Astrocyte (in vitro differentiated cells and primary cell): ENCODE measurements around the gene PTPRCAP.

Experiments
- EZH2 ChIP-seq: IDR thresholded peaks from 2 replicates; pipeline ENCODE4 v1.6.1; 2012; ENCODE audit warnings: mild to moderate bottlenecking, low read length, inconsistent platforms; ENCODE audit not compliant: insufficient read depth
- TF ChIP-seq, protein P1 (sequence below): IDR thresholded peaks from 2 replicates; pipeline ENCODE4 v1.5.1; 2011; ENCODE audit warnings: low read depth, mild to moderate bottlenecking, inconsistent platforms, low read length, moderate library complexity; ENCODE audit not compliant: insufficient read depth

DNA sequence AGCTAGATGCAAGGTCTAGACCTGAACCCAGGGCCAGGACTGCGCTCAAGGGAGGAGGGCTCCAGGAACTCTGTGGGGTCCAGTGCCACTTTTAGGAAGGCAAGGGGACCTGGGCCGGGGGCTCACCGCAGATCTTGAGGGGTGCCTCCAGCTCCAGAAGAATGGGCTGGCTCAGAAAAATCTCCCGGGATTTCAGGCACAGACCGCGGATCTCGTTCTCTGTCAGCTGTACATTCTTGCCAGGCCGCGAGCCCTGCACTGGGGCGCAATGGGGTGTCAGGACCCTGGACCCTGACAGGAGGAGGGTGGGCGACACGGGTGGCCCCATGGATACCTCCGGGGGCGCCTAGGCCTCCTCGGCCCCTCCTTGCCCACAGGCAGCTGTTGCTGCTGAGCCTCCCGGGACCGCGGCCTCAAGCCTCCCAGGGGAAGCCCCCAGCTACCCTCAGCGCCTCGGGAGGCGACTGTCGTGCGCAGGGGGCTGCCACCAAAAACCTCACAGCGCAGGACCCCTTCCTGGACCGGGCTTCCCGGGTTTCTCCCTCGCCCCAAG is 36.5 kb downstream of the PTPRCAP start:
- TF ChIP-seq, protein P1, sequence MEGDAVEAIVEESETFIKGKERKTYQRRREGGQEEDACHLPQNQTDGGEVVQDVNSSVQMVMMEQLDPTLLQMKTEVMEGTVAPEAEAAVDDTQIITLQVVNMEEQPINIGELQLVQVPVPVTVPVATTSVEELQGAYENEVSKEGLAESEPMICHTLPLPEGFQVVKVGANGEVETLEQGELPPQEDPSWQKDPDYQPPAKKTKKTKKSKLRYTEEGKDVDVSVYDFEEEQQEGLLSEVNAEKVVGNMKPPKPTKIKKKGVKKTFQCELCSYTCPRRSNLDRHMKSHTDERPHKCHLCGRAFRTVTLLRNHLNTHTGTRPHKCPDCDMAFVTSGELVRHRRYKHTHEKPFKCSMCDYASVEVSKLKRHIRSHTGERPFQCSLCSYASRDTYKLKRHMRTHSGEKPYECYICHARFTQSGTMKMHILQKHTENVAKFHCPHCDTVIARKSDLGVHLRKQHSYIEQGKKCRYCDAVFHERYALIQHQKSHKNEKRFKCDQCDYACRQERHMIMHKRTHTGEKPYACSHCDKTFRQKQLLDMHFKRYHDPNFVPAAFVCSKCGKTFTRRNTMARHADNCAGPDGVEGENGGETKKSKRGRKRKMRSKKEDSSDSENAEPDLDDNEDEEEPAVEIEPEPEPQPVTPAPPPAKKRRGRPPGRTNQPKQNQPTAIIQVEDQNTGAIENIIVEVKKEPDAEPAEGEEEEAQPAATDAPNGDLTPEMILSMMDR: no peak
- no peak for TF ChIP-seq EZH2
